A549 (cell line): ENCODE measurements around the gene SFTPA2. TPM values are rescaled to one million over a fixed set of nuclear protein-coding genes. Genes with fewer than 3 reads are reported as not detected.
A peak's percentile ranks its signal among the peaks of the same experiment; 100 is the strongest.

Experiments used
- ATAC-seq, 2 experiments: fragments of 200-7000 bp in 1 of 2; fragments of >200 bp in 1 of 2; cut with Nextera tagmentation in 1 of 2; cut with Tn5 transposase in 1 of 2; 3 replicates each; pipeline versions ENCODE4 v1.8.0 to v1.9.1; 2018 to 2020; ENCODE audit warnings: mild to moderate bottlenecking in 1 of 2, moderate library complexity in 1 of 2
- CTCF ChIA-PET: fragments of 300-600 bp; sonication (Branson Sonifier 250); formaldehyde crosslinking; extraction: SDS; loops from one replicate; lab custom pipeline; 2021; ENCODE audit warnings: antibody characterized with exemption, inconsistent platforms; lab: Yijun Ruan, JAX
- POLR2A ChIA-PET: fragments of 350-600 bp; formaldehyde crosslinking; extraction: SDS; loops from one replicate; lab custom pipeline; 2021; ENCODE audit warnings: antibody characterized with exemption, inconsistent platforms; lab: Yijun Ruan, JAX
- DNase-seq, 2 experiments: peaks; one replicate each; pipeline versions ENCODE4 v3.0.0 to v3.0.0-alpha.2; 2011 to 2016; ENCODE audit warnings: low read depth in 1 of 2, low spot score in 1 of 2
- FAIRE-seq: peaks from 2 replicates; lab custom pipeline; 2011; peaks lifted over from hg19 to GRCh38; lab: Jason Lieb, UNC
- H3K27ac ChIP-seq, 2 experiments: fragments of >200 bp; sonication (Bioruptor Twin); formaldehyde crosslinking; 3 replicates each; pipeline ENCODE4 v1.5.1; 2016 to 2017
- H3K4me1 ChIP-seq: fragments of >200 bp; sonication (Bioruptor Twin); formaldehyde crosslinking; 3 replicates; pipeline ENCODE4 v1.6.1; 2016
- H3K4me2 ChIP-seq: fragments of >200 bp; sonication (Bioruptor Twin); formaldehyde crosslinking; 3 replicates; pipeline ENCODE4 v1.6.1; 2016
- H3K4me3 ChIP-seq: fragments of >200 bp; sonication (Bioruptor Twin); formaldehyde crosslinking; 3 replicates; pipeline ENCODE4 v1.5.1; 2016
- H3K9me3 ChIP-seq: fragments of >200 bp; sonication (Bioruptor Twin); formaldehyde crosslinking; 3 replicates; pipeline ENCODE4 v1.6.1; 2016
- BHLHE40 ChIP-seq: IDR thresholded peaks from 2 replicates; pipeline ENCODE4 v1.6.1; 2012; ENCODE audit warnings: low read depth, low read length, inconsistent platforms
- CBX2 ChIP-seq: fragments of 200-600 bp; sonication (generic); IDR thresholded peaks from 2 replicates; pipeline ENCODE4 v1.6.1; 2016; ENCODE audit warnings: low read depth, mild to moderate bottlenecking, borderline replicate concordance
- CBX8 ChIP-seq: fragments of 200-600 bp; sonication (generic); IDR thresholded peaks from 2 replicates; pipeline ENCODE4 v1.6.1; 2016
- CEBPB ChIP-seq, 2 experiments: fragments of >200 bp in 1 of 2; sonication (Bioruptor Twin) in 1 of 2; formaldehyde crosslinking in 1 of 2; IDR thresholded peaks; 2 replicates each; pipeline ENCODE4 v1.6.1; 2012 to 2016
- CHD2 ChIP-seq: fragments of 150-350 bp; IDR thresholded peaks from 2 replicates; pipeline ENCODE4 v1.6.1; 2014; ENCODE audit warnings: low read length; ENCODE audit not compliant: partially characterized antibody
- EHMT2 ChIP-seq: fragments of 200-600 bp; sonication (generic); IDR thresholded peaks from 2 replicates; pipeline ENCODE4 v1.6.1; 2016; ENCODE audit warnings: antibody characterized with exemption, low read depth, mild to moderate bottlenecking, moderate library complexity
- ESRRA ChIP-seq: fragments of 150-350 bp; IDR thresholded peaks from 2 replicates; pipeline ENCODE4 v1.6.1; 2014; ENCODE audit warnings: mild to moderate bottlenecking, low read length, borderline replicate concordance
- GATA3 ChIP-seq: IDR thresholded peaks from 2 replicates; pipeline ENCODE4 v1.6.1; 2012; ENCODE audit warnings: borderline replicate concordance
- HDAC2 ChIP-seq: fragments of 200-600 bp; sonication (generic); IDR thresholded peaks from 2 replicates; pipeline ENCODE4 v1.6.1; 2016
- HES2 ChIP-seq: fragments of >200 bp; sonication (Bioruptor Twin); formaldehyde crosslinking; IDR thresholded peaks from 2 replicates; pipeline ENCODE4 v1.6.1; 2016
- HOXB13 ChIP-seq: fragments of 250-450 bp; sonication (Bioruptor Pico); IDR thresholded peaks from 2 replicates; pipeline ENCODE4 v1.5.0; 2020; ENCODE audit warnings: low read depth, mild to moderate bottlenecking, moderate library complexity
- HOXB5 ChIP-seq: fragments of 250-450 bp; sonication (Bioruptor Pico); IDR thresholded peaks from 2 replicates; pipeline ENCODE4 v1.5.0; 2020; ENCODE audit warnings: mild to moderate bottlenecking, moderate library complexity
- JUN ChIP-seq, 2 experiments: fragments of >200 bp; sonication (Bioruptor Twin); formaldehyde crosslinking; IDR thresholded peaks; 2 replicates in 1 of 2; 3 replicates in 1 of 2; pipeline ENCODE4 v1.6.1; 2016 to 2017
- JUNB ChIP-seq: fragments of >200 bp; sonication (Bioruptor Twin); formaldehyde crosslinking; IDR thresholded peaks from 2 replicates; pipeline ENCODE4 v1.6.1; 2016
- KDM5A ChIP-seq: fragments of 200-600 bp; sonication (generic); IDR thresholded peaks from 2 replicates; pipeline ENCODE4 v1.6.1; 2016; ENCODE audit warnings: antibody characterized with exemption, mild to moderate bottlenecking
- NFE2L2 ChIP-seq: fragments of 150-350 bp; conservative IDR thresholded peaks from 2 replicates; pipeline ENCODE4 v1.6.1; 2014; ENCODE audit warnings: low read length
- NR3C1 ChIP-seq: fragments of >200 bp; sonication (Bioruptor Twin); formaldehyde crosslinking; IDR thresholded peaks from 3 replicates; pipeline ENCODE4 v1.6.1; 2017
- PBX3 ChIP-seq: IDR thresholded peaks from 2 replicates; pipeline ENCODE4 v1.6.1; 2012
- PHF8 ChIP-seq: fragments of 200-600 bp; sonication (generic); IDR thresholded peaks from 2 replicates; pipeline ENCODE4 v1.6.1; 2016; ENCODE audit warnings: low read depth, mild to moderate bottlenecking, antibody characterized with exemption, moderate library complexity, borderline replicate concordance
- POLR2AphosphoS2 ChIP-seq: conservative IDR thresholded peaks from 2 replicates; pipeline ENCODE4 v1.6.1; 2012; ENCODE audit warnings: low read length, improper control_type of control experiment, inconsistent platforms
- RAD21 ChIP-seq, 2 experiments: fragments of >200 bp in 1 of 2; sonication (Bioruptor Twin) in 1 of 2; formaldehyde crosslinking in 1 of 2; IDR thresholded peaks in 1 of 2; conservative IDR thresholded peaks in 1 of 2; 2 replicates in 1 of 2; 3 replicates in 1 of 2; pipeline ENCODE4 v1.6.1; 2012 to 2018; ENCODE audit warnings: inconsistent platforms in 1 of 2
- RCOR1 ChIP-seq: fragments of 150-350 bp; IDR thresholded peaks from 2 replicates; pipeline ENCODE4 v1.6.1; 2014; ENCODE audit warnings: antibody characterized with exemption, low read length, low read depth
- RNF2 ChIP-seq: fragments of 200-600 bp; sonication (generic); IDR thresholded peaks from 2 replicates; pipeline ENCODE4 v1.6.1; 2016; ENCODE audit warnings: low read depth, mild to moderate bottlenecking, antibody characterized with exemption, moderate library complexity, borderline replicate concordance
- SMC3 ChIP-seq: fragments of >200 bp; sonication (Bioruptor Twin); formaldehyde crosslinking; IDR thresholded peaks from 3 replicates; pipeline ENCODE4 v1.6.1; 2018; ENCODE audit warnings: inconsistent platforms
- ZFP36 ChIP-seq: fragments of 450-650 bp; IDR thresholded peaks from 2 replicates; pipeline ENCODE4 v1.6.1; 2014; ENCODE audit warnings: borderline replicate concordance; ENCODE audit not compliant: partially characterized antibody
- ZNF302 ChIP-seq: fragments of 250-450 bp; sonication (Bioruptor Pico); IDR thresholded peaks from 2 replicates; pipeline ENCODE4 v1.9.0; 2021; ENCODE audit warnings: inconsistent platforms, mild to moderate bottlenecking, moderate library complexity
- ZSCAN20 ChIP-seq: fragments of 250-450 bp; sonication (Bioruptor Pico); IDR thresholded peaks from 2 replicates; pipeline ENCODE4 v1.8.0; 2022; ENCODE audit warnings: mild to moderate bottlenecking, moderate library complexity
- WGBS: methylation state at CpG from one replicate; pipeline ENCODE4 v1.1.6; 2017; ENCODE audit errors: missing lambda C conversion rate; 5-methylcytosine and 5-hydroxymethylcytosine counted together
- polyA plus RNA-seq, 4 experiments: library from polyadenylated mRNA; depleted of rRNA in 3 of 4; stranded (reverse); fragments of >200 nt; fragmentation: RNase III in 1 of 4; extraction: RNeasy Plus Mini Kit Qiagen cat#74134 plus additional on column Dnase treatment in 1 of 4; gene quantifications; 2 replicates in 3 of 4; 3 replicates in 1 of 4; pipeline ENCODE4 v1.2.3, GENCODE V29; 2011 to 2017
- TF ChIP-seq, protein P1 (sequence below): fragments of >200 bp; sonication (Bioruptor Twin); formaldehyde crosslinking; IDR thresholded peaks from 3 replicates; pipeline ENCODE4 v1.5.1; 2016
- TF ChIP-seq, protein P2 (sequence below): IDR thresholded peaks from 2 replicates; pipeline ENCODE4 v1.6.1; 2012

Gene SFTPA2
- polyA plus RNA-seq, 2 of the 4 experiments (the other 2 are of a cell fraction), result not detected

- no peak for TF ChIP-seq JUN (IDR thresholded peaks at IDR 0.05)
- TF ChIP-seq HDAC2, result no peak
Measured at GRCh38 chr10:79605308-79605707, 45.1 kb upstream of the SFTPA2 start (continued).

DNA sequence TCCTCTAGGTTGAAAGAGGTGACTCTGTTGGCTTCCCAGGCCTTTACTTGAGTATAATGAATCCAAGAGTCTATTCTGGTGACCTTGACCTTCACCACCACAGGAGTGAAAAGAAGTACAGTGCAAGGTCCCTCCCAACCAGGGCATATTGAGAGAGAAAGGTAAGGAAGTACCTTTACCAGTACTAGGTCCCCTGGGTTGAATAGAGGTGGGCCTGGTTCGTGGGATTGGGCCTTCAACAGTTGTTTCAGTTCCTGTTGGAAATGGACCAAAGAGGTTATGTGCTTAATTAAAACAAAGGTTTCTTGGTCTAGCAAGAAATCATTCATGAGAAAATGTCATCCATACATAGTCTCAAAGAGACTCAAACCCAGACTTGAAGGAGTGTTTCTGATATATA is 44.1 kb upstream of the SFTPA2 start:
- no peak for TF ChIP-seq CBX2
- TF ChIP-seq ZFP36, result no peak
- TF ChIP-seq CBX8, result no peak
- no peak for TF ChIP-seq HES2
- no peak for TF ChIP-seq ESRRA
- TF ChIP-seq RAD21 (conservative IDR thresholded peaks at IDR 0.05 in 1 of 2, IDR thresholded peaks at IDR 0.05 in 1 of 2), result no peak
- TF ChIP-seq, protein P1, sequence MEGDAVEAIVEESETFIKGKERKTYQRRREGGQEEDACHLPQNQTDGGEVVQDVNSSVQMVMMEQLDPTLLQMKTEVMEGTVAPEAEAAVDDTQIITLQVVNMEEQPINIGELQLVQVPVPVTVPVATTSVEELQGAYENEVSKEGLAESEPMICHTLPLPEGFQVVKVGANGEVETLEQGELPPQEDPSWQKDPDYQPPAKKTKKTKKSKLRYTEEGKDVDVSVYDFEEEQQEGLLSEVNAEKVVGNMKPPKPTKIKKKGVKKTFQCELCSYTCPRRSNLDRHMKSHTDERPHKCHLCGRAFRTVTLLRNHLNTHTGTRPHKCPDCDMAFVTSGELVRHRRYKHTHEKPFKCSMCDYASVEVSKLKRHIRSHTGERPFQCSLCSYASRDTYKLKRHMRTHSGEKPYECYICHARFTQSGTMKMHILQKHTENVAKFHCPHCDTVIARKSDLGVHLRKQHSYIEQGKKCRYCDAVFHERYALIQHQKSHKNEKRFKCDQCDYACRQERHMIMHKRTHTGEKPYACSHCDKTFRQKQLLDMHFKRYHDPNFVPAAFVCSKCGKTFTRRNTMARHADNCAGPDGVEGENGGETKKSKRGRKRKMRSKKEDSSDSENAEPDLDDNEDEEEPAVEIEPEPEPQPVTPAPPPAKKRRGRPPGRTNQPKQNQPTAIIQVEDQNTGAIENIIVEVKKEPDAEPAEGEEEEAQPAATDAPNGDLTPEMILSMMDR, result no peak
- TF ChIP-seq PHF8, result no peak
- TF ChIP-seq GATA3, result no peak
- TF ChIP-seq PBX3, result no peak
- TF ChIP-seq JUN (IDR thresholded peaks at IDR 0.05), result no peak
- TF ChIP-seq, all 56 proteins: peak for 0
- 6% methylated on average over 1 of the region's 1 CpG for WGBS
- POLR2A ChIA-PET, result no interaction called here
- no peaks in the 10 kb centered on the region for H3K9me3 ChIP-seq
- no peak overlapping the region for H3K4me2 ChIP-seq
- FAIRE-seq, result no peak
- no peak overlapping the region for H3K27ac ChIP-seq
- CTCF ChIA-PET, result interaction anchor here (1.1 kb wide), 1 partner anchor 10 kb away, joined by 3 read pairs; no protein-coding TSS in a partner anchor
- no peaks in the 10 kb centered on the region for H3K4me1 ChIP-seq
- no peak for ATAC-seq
- H3K4me3 ChIP-seq, result no peak overlapping the region
- no peak for DNase-seq

DNA sequence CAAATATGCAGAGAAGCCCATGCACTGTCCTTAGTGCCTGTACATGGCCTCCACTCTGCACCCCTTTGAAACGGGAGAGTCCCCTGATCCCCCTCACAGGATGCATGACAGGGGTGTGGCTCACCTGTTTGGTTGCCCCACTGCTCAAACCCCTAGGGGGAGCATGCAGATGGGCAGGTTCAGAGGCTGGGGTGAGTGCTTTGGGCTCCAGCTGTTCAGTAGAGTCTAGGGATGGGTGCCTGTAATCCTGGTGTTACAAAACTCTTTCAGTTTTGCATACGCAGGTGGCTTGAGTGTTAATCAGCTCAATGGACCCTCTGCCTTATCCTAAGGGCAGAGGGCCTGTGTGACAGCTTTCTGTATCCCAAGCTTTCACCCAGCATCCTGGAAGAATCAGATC is 42.7 kb upstream of the SFTPA2 start:
- Histone ChIP-seq H3K4me2 (no peak overlapping the region), H3K27ac (no peak overlapping the region), H3K4me3 (no peak overlapping the region), H3K4me1 (no peaks in the 10 kb centered on the region), H3K9me3 (peaks cover 12% of the 10 kb centered on the region; the same call in 2 of the 3 replicates)
- CTCF ChIA-PET, result interaction anchor here (1.0 to 1.3 kb wide), 2 partner anchors 9 to 228 kb away, joined by 3 read pairs; no protein-coding TSS in a partner anchor
- no peak for TF ChIP-seq CHD2
- ATAC-seq (0 out of 6 replicates have a peak, but pooled peaks of 1 of the 2 experiments have one; percentile 34), FAIRE-seq (no peak), DNase-seq (no peak)
- POLR2A ChIA-PET, result no interaction called here
- WGBS, result 5% methylated on average over 2 of the region's 2 CpGs

DNA sequence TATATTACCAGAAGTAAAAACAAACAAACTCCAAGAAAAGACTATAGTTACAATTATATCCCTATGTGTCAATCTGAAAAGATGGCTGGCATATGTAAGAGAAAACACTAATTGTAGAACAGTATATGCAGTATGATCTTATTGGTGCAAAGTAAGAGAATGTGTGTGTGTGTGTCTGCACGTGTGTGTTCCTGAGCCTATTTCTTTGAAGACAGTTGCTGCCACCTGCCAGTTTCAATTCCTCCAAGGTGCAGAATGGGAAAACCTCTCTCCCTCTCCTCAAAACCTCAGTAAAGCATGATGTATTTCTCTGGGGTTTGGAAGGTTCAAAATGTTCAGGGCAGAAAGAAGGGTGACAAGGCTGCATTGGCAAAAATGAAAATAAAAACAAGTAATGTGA is 41.7 kb upstream of the SFTPA2 start:
- CTCF ChIA-PET, result no interaction called here
- Histone ChIP-seq H3K9me3 (peaks cover 21% of the 10 kb centered on the region), H3K4me3 (no peak overlapping the region), H3K27ac (no peak overlapping the region), H3K4me1 (no peaks in the 10 kb centered on the region), H3K4me2 (no peak overlapping the region)
- POLR2A ChIA-PET, result no interaction called here
- TF ChIP-seq KDM5A (no peak), JUNB (no peak), NR3C1 (no peak), EHMT2 (no peak), SMC3 (no peak), RCOR1 (no peak), RNF2 (no peak), PBX3 (no peak), HOXB13 (CRISPR knock-in tag) (no peak), HOXB5 (CRISPR knock-in tag) (no peak), ZSCAN20 (CRISPR knock-in tag) (no peak), CEBPB (IDR thresholded peaks at IDR 0.05) (no peak), BHLHE40 (no peak), RAD21 (conservative IDR thresholded peaks at IDR 0.05 in 1 of 2, IDR thresholded peaks at IDR 0.05 in 1 of 2) (no peak), PHF8 (no peak), HES2 (no peak), POLR2AphosphoS2 (no peak), NFE2L2 (no peak), ZNF302 (CRISPR knock-in tag) (no peak)
- TF ChIP-seq, protein P2, sequence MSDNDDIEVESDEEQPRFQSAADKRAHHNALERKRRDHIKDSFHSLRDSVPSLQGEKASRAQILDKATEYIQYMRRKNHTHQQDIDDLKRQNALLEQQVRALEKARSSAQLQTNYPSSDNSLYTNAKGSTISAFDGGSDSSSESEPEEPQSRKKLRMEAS, result no peak
- WGBS, result 0% methylated on average over 1 of the region's 1 CpG
- FAIRE-seq (no peak), DNase-seq (no peak), ATAC-seq (no peak)
